Psoas muscle (tissue), 8 donors: ENCODE measurements around the gene PCDH12. TPM values are rescaled to one million over a fixed set of nuclear protein-coding genes. Genes with fewer than 3 reads are reported as not detected.

Experiments
- ATAC-seq, 4 donors: fragments of 200-7000 bp; cut with Tn5 transposase; one replicate each; pipeline ENCODE4 v1.9.1; 2020; ENCODE audit warnings: moderate library complexity in 3 of 4, mild to moderate bottlenecking in 2 of 4
- DNase-seq, 2 donors: peaks; one replicate each; pipeline ENCODE4 v3.0.0-alpha.2; 2020
- H3K27ac ChIP-seq: fragments of 200-600 bp; one replicate; pipeline ENCODE4 v1.8.0; 2022
- H3K27me3 ChIP-seq, 3 donors: fragments of 200-600 bp in 1 of 3; one replicate each; pipeline versions ENCODE4 v1.6.1 to v1.8.0; 2013 to 2022; ENCODE audit warnings: low read length in 2 of 3, mild to moderate bottlenecking in 2 of 3, moderate library complexity in 1 of 3; ENCODE audit not compliant: insufficient read depth in 3 of 3
- H3K36me3 ChIP-seq, 2 donors: fragments of 200-600 bp in 1 of 2; one replicate each; pipeline versions ENCODE4 v1.6.1 to v1.8.0; 2013 to 2022; ENCODE audit warnings: low read depth in 1 of 2, mild to moderate bottlenecking in 1 of 2, moderate library complexity in 1 of 2; ENCODE audit not compliant: insufficient read depth in 1 of 2
- H3K4me1 ChIP-seq: fragments of 200-600 bp; one replicate; pipeline ENCODE4 v1.8.0; 2022
- H3K4me3 ChIP-seq: fragments of 200-600 bp; one replicate; pipeline ENCODE4 v1.8.0; 2022; ENCODE audit warnings: mild to moderate bottlenecking
- H3K9me3 ChIP-seq: fragments of 200-600 bp; one replicate; pipeline ENCODE4 v1.8.0; 2022
- WGBS, 3 donors: extraction: QIAGEN DNeasy Blood & Tissue Kit; methylation state at CpG; one replicate each; pipeline versions ENCODE4 v1.1.6 to v1.1.7; 2013; 5-methylcytosine and 5-hydroxymethylcytosine counted together
- intact Hi-C, 2 donors: fragments of 100-400 bp; cut with DNase I; formaldehyde crosslinking; loops; one replicate each; pipeline versions ENCODE4 v1.11.0 to v1.14.2; 2022
- polyA plus RNA-seq, 3 donors: library from polyadenylated mRNA; stranded (reverse); fragments of 200-250 nt; gene quantifications; one replicate each; pipeline ENCODE4 v1.2.3, GENCODE V29; 2013
- total RNA-seq, 4 donors: library from RNA; stranded (reverse); fragmentation: NEBNext Ultra II Directional in 2 of 4; extraction: Animal tissue kit (Norgen Biotek cat#: 25700) in 2 of 4; gene quantifications; one replicate each; pipeline versions ENCODE4 v1.2.1 to v1.2.4, GENCODE V29; 2021 to 2023
- TF ChIP-seq, protein P1 (sequence below): fragments of 200-600 bp; IDR thresholded peaks from one replicate; pipeline ENCODE4 v1.8.0; 2022; ENCODE audit warnings: antibody characterized with exemption
- donor health status: healthy with polysubstance abuse.
- donor health status: DM: no; HTN: no; CAD: no; lungs with moderate emphysema.
- donor health status: Bipolar disorder and iron deficiency.
- donor health status: healthy.
- donor health status: DM: yes; HTN: yes; CAD: no.
- donor health status: DM: no; HTN: no; CAD: no.
- donor health status: DM: no; HTN: no; CAD: no.
- donor health status: DM: yes; HTN: yes; CAD: no.

The PCDH12 gene
- total and polyA plus RNA-seq, 7 donors, result 1.4 to 6.0 (median 2.7) TPM

DNA sequence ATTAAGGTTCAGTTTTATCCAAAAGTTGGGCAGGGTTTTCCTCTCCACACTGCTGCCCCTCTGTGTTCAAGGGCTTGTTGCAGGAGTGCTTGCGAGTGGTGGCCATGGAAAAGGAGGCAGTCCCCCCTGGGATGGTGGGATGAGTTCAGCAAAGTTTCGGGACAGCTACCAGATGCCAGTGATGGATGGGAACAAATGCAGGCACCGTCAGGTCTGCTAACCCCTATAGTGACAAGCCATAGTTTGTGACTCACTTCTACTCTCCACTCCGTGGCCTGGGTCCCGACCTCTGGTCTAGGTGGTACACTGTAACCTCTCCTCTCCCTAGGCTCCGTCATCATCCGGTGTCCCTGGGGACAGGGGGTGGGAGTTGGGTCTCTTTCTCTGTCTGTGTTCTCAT is 7.1 kb upstream of the PCDH12 start:
- intact Hi-C loops, result no loop called here
- Histone ChIP-seq H3K36me3 (no peaks in the 10 kb centered on the region), H3K9me3 (no peaks in the 10 kb centered on the region), H3K4me1 (peaks cover 11% of the 10 kb centered on the region), H3K4me3 (no peak overlapping the region), H3K27me3 (no peaks in the 10 kb centered on the region), H3K27ac (no peak overlapping the region)
- no peak for DNase-seq
- TF ChIP-seq, protein P1, sequence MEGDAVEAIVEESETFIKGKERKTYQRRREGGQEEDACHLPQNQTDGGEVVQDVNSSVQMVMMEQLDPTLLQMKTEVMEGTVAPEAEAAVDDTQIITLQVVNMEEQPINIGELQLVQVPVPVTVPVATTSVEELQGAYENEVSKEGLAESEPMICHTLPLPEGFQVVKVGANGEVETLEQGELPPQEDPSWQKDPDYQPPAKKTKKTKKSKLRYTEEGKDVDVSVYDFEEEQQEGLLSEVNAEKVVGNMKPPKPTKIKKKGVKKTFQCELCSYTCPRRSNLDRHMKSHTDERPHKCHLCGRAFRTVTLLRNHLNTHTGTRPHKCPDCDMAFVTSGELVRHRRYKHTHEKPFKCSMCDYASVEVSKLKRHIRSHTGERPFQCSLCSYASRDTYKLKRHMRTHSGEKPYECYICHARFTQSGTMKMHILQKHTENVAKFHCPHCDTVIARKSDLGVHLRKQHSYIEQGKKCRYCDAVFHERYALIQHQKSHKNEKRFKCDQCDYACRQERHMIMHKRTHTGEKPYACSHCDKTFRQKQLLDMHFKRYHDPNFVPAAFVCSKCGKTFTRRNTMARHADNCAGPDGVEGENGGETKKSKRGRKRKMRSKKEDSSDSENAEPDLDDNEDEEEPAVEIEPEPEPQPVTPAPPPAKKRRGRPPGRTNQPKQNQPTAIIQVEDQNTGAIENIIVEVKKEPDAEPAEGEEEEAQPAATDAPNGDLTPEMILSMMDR, result no peak
- WGBS, 3 donors, result 32 to 44% (median 41%) methylated on average over 7 of the region's 7 CpGs
- no peak for ATAC-seq

DNA sequence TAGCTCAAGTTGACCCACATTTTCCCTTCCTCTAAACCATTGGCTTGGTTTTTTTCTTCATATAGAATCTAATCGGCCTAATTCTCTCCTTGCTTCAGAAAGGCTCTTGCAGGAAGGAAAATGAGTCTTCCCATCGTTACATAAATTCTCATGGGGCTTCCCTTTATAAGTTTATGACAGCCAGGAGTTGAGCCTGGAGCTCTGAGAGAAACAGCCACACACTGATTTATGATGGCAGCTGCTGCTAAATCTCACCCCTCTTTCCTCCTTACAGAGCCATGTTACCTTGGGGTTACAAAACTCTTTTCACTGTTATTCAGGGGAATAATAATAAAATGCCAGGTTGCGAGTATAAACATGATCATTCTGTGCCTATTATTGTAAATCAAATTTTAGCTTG is 5.7 kb upstream of the PCDH12 start:
- TF ChIP-seq, protein P1, result no peak
- Histone ChIP-seq H3K4me1 (peaks cover 5% of the 10 kb centered on the region), H3K27me3 (no peaks in the 10 kb centered on the region), H3K9me3 (no peaks in the 10 kb centered on the region), H3K27ac (no peak overlapping the region), H3K4me3 (no peak overlapping the region), H3K36me3 (no peaks in the 10 kb centered on the region)
- intact Hi-C loops, result loop anchor here in 1 of 2 donors (5.0 kb wide), 1 partner anchor 86 kb away; the partner anchor contains the start of gene PCDH1
- no peak for DNase-seq
- 28 to 35% (median 33%) methylated on average over 3 of the region's 3 CpGs for WGBS, 3 donors
- ATAC-seq, result no peak

DNA sequence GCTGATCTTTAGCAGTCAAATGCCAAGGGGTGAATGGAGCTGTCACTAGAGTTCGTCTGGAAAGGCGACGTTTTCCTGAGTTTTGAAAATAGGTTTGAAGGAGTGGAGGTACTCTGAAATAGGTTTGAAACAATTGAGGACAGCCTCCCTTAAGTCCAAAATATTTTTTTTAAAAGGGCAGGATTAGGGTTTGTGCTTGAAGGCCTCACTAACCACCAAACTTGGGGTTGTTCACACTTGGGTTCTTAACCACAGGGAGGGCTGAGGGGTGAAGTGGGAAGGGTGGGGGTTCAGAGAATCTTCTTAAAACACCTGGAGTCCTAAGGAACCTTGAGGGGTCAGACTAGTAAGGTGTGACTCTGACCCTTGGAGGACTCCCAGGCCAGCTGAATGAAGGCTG is 3.5 kb upstream of the PCDH12 start:
- 83 to 88% (median 84%) methylated on average over 3 of the region's 3 CpGs for WGBS, 3 donors
- Histone ChIP-seq H3K27ac (no peak overlapping the region), H3K4me3 (no peak overlapping the region), H3K9me3 (no peaks in the 10 kb centered on the region), H3K4me1 (peaks cover 5% of the 10 kb centered on the region), H3K36me3 (no peaks in the 10 kb centered on the region), H3K27me3 (no peaks in the 10 kb centered on the region)
- TF ChIP-seq, protein P1, result no peak
- intact Hi-C loops, result loop anchor here (2.0 to 5.0 kb wide), 2 partner anchors 84 to 269 kb away; partner anchors contain the start of gene PCDH1 (in 1 of the 2)
- no peak for ATAC-seq
- DNase-seq, result no peak

GRCh38 chr5:141960449-141961323 is 2.7 kb upstream of the PCDH12 start:
- H3K27ac ChIP-seq, result no peak overlapping the region

More at GRCh38 chr5:141960449-141961323, 2.7 kb upstream of the PCDH12 start:
- no peak overlapping the region for H3K4me3 ChIP-seq
- H3K27me3 ChIP-seq, result no peaks in the 10 kb centered on the region
- TF ChIP-seq, protein P1, result peak; percentile 89
- H3K9me3 ChIP-seq, result no peaks in the 10 kb centered on the region
- DNase-seq, result peak; percentile 88 to 93
- intact Hi-C loops, result loop anchor here (1.0 to 5.0 kb wide), 3 partner anchors 83 to 268 kb away; partner anchors contain the start of gene PCDH1 (in 1 of the 2)
- H3K4me1 ChIP-seq, result peaks cover 5% of the 10 kb centered on the region
- peak; percentile 86 to 95 (median 87) for ATAC-seq
- no peaks in the 10 kb centered on the region for H3K36me3 ChIP-seq
- WGBS, 3 donors, result 27 to 30% (median 28%) methylated on average over 14 of the region's 14 CpGs
